HCT116 (cell line): Measurements from ENCODE around the gene SLC6A19. TPM values are rescaled to one million over a fixed set of nuclear protein-coding genes. Genes with fewer than 3 reads are reported as not detected.

Experiments used
- ATAC-seq: fragments of 200-7000 bp; cut with Tn5 transposase; 2 replicates; pipeline ENCODE4 v1.9.1; 2020; ENCODE audit warnings: mild to moderate bottlenecking, moderate library complexity
- BruUV-seq: library from RNA; stranded (reverse); fragments of 400-500 nt; replicated peaks from 2 replicates; lab custom pipeline; 2021; lab: Mats Ljungman, UMichigan
- CTCF ChIA-PET: fragments of 300-600 bp; sonication (Branson Sonifier 250); formaldehyde crosslinking; loops from one replicate; lab custom pipeline; 2021; ENCODE audit warnings: antibody characterized with exemption; lab: Charles Lee
- POLR2A ChIA-PET: fragments of 300-600, 350-600 bp; sonication (Branson Sonifier 250); formaldehyde crosslinking; loops from one replicate; lab custom pipeline; 2021; ENCODE audit warnings: antibody characterized with exemption; lab: Charles Lee
- RAD21 ChIA-PET, 2 experiments: fragments of 300-600 bp; sonication (Branson Sonifier 250); formaldehyde crosslinking; loops; one replicate each; lab custom pipeline; 2023; ENCODE audit warnings: low total read pairs in 2 of 2; ENCODE audit not compliant: uncharacterized antibody in 2 of 2, unreplicated experiment in 2 of 2, low non-redundant PET in 1 of 2; lab: Charles Lee
- DNase-seq: peaks from one replicate; pipeline ENCODE4 v3.0.0-alpha.2; 2010; ENCODE audit warnings: low read depth, low spot score
- H2AFZ ChIP-seq: fragments of 200-600 bp; shearing (Covaris generic), sonication (generic); 2 replicates; pipeline ENCODE4 v1.6.1; 2017; ENCODE audit warnings: low read depth, mixed run types, mixed read lengths, antibody characterized with exemption, low read length; ENCODE audit not compliant: poor library complexity, severe bottlenecking
- H3K27ac ChIP-seq: 2 replicates; pipeline ENCODE4 v1.5.1; 2012; ENCODE audit warnings: low read depth, low read length
- H3K27me3 ChIP-seq: fragments of 200-600 bp; sonication (generic); 2 replicates; pipeline ENCODE4 v1.6.1; 2016; ENCODE audit warnings: mixed run types, low read length, mixed read lengths; ENCODE audit not compliant: insufficient read depth
- H3K36me3 ChIP-seq, 2 experiments: fragments of 200-500 bp in 1 of 2; fragments of 200-600 bp in 1 of 2; sonication (Bioruptor generic) in 1 of 2; sonication (generic) in 1 of 2; 2 replicates each; pipeline versions ENCODE4 v1.5.1 to v1.6.1; 2014 to 2016; ENCODE audit warnings: low read length in 2 of 2, inconsistent platforms in 1 of 2, mixed read lengths in 1 of 2, mixed run types in 1 of 2; ENCODE audit not compliant: insufficient read depth in 2 of 2, control insufficient read depth in 1 of 2
- H3K4me1 ChIP-seq, 2 experiments: fragments of 200-600 bp in 1 of 2; sonication (generic) in 1 of 2; 2 replicates each; pipeline versions ENCODE4 v1.5.1 to v1.6.1; 2012 to 2017; ENCODE audit warnings: low read length in 2 of 2, inconsistent platforms in 1 of 2, mild to moderate bottlenecking in 1 of 2, mixed read lengths in 1 of 2, mixed run types in 1 of 2, moderate library complexity in 1 of 2; ENCODE audit not compliant: insufficient read depth in 2 of 2, control insufficient read depth in 1 of 2
- H3K4me2 ChIP-seq: fragments of 200-600 bp; sonication (generic); 2 replicates; pipeline ENCODE4 v1.6.1; 2017; ENCODE audit warnings: mixed run types, low read length, mixed read lengths
- H3K4me3 ChIP-seq, 2 experiments: fragments of 200-600 bp in 1 of 2; sonication (generic) in 1 of 2; replicated peaks in 1 of 2; 2 replicates each; pipeline ENCODE4 v1.5.1; 2011 to 2016; ENCODE audit warnings: low read length in 2 of 2, control low read depth in 1 of 2, low read depth in 1 of 2, mild to moderate bottlenecking in 1 of 2, mixed read lengths in 1 of 2, mixed run types in 1 of 2
- H3K79me2 ChIP-seq: fragments of 200-600 bp; sonication (generic); 2 replicates; pipeline ENCODE4 v1.6.1; 2017; ENCODE audit warnings: mild to moderate bottlenecking, mixed run types, low read length, moderate library complexity, mixed read lengths; ENCODE audit not compliant: insufficient read depth
- H3K9ac ChIP-seq: fragments of 200-600 bp; sonication (generic); 2 replicates; pipeline ENCODE4 v1.6.1; 2016; ENCODE audit warnings: low read length, mixed read lengths
- H3K9me2 ChIP-seq: fragments of 200-600 bp; sonication (generic), shearing (Covaris generic); 2 replicates; pipeline ENCODE4 v1.6.1; 2017; ENCODE audit warnings: mixed run types, mild to moderate bottlenecking, moderate library complexity; ENCODE audit not compliant: insufficient read depth
- H3K9me3 ChIP-seq, 2 experiments: fragments of 200-500 bp in 1 of 2; fragments of 200-600 bp in 1 of 2; sonication (Bioruptor generic) in 1 of 2; sonication (generic) in 1 of 2; 2 replicates each; pipeline ENCODE4 v1.6.1; 2014 to 2017; ENCODE audit warnings: low read length in 2 of 2, mixed read lengths in 2 of 2, inconsistent platforms in 1 of 2, low read depth in 1 of 2, mild to moderate bottlenecking in 1 of 2, mixed run types in 1 of 2, moderate library complexity in 1 of 2; ENCODE audit not compliant: control insufficient read depth in 1 of 2, insufficient read depth in 1 of 2
- H4K20me1 ChIP-seq: fragments of 200-600 bp; sonication (generic), shearing (Covaris generic); 2 replicates; pipeline ENCODE4 v1.6.1; 2017; ENCODE audit warnings: mixed run types, mild to moderate bottlenecking, moderate library complexity; ENCODE audit not compliant: insufficient read depth
- ATF3 ChIP-seq: IDR thresholded peaks from 2 replicates; pipeline ENCODE4 v1.6.1; 2012
- CTCF ChIP-seq, 3 experiments: fragments of 200-600 bp in 1 of 3; sonication (generic) in 1 of 3; IDR thresholded peaks in 2 of 3; conservative IDR thresholded peaks in 1 of 3; 2 replicates each; pipeline ENCODE4 v1.5.1; 2012 to 2017; ENCODE audit warnings: low read depth in 2 of 3, low read length in 2 of 3, antibody characterized with exemption in 1 of 3, borderline replicate concordance in 1 of 3, control low read depth in 1 of 3, mild to moderate bottlenecking in 1 of 3, mixed read lengths in 1 of 3, mixed run types in 1 of 3, moderate library complexity in 1 of 3; ENCODE audit not compliant: insufficient read depth in 1 of 3
- EGR1 ChIP-seq: IDR thresholded peaks from 2 replicates; pipeline ENCODE4 v1.6.1; 2012; ENCODE audit warnings: low read depth
- ELF1 ChIP-seq: IDR thresholded peaks from 2 replicates; pipeline ENCODE4 v1.6.1; 2012; ENCODE audit warnings: low read depth, borderline replicate concordance
- EZH2 ChIP-seq: fragments of 200-600 bp; sonication (generic); IDR thresholded peaks from 2 replicates; pipeline ENCODE4 v1.6.1; 2017; ENCODE audit warnings: antibody characterized with exemption, mixed run types
- EZH2phosphoT487 ChIP-seq: fragments of 200-600 bp; IDR thresholded peaks from 2 replicates; pipeline ENCODE4 v1.6.1; 2018; ENCODE audit warnings: antibody characterized with exemption, borderline replicate concordance
- JUND ChIP-seq: IDR thresholded peaks from 2 replicates; pipeline ENCODE4 v1.6.1; 2012
- POLR2A ChIP-seq: IDR thresholded peaks from 2 replicates; pipeline ENCODE4 v1.7.0; 2011; ENCODE audit warnings: borderline replicate concordance; ENCODE audit not compliant: insufficient read depth, insufficient read length; ENCODE audit errors: extremely low read depth
- POLR2AphosphoS5 ChIP-seq: IDR thresholded peaks from 2 replicates; pipeline ENCODE4 v1.6.1; 2011; ENCODE audit warnings: mild to moderate bottlenecking, low read depth, low read length, moderate library complexity
- RAD21 ChIP-seq: IDR thresholded peaks from 2 replicates; pipeline ENCODE4 v1.6.1; 2012; ENCODE audit warnings: low read depth, mild to moderate bottlenecking
- SIN3A ChIP-seq: IDR thresholded peaks from 2 replicates; pipeline ENCODE4 v1.6.1; 2012; ENCODE audit warnings: low read depth
- TCF7L2 ChIP-seq: IDR thresholded peaks from 2 replicates; pipeline ENCODE4 v1.7.0; 2011; ENCODE audit warnings: borderline replicate concordance, inconsistent platforms; ENCODE audit not compliant: insufficient read depth, insufficient read length; ENCODE audit errors: extremely low read depth
- ZBTB33 ChIP-seq: IDR thresholded peaks from 2 replicates; pipeline ENCODE4 v1.6.1; 2011; ENCODE audit warnings: mild to moderate bottlenecking, low read length, moderate library complexity; ENCODE audit not compliant: insufficient replicate concordance; ENCODE audit errors: extremely low read depth
- ZFX ChIP-seq: fragments of 450-650 bp; IDR thresholded peaks from 2 replicates; pipeline ENCODE4 v1.6.1; 2017
- ZNF274 ChIP-seq: fragments of 200-500 bp; sonication (Bioruptor generic); IDR thresholded peaks from 2 replicates; pipeline ENCODE4 v1.6.1; 2014; ENCODE audit warnings: mild to moderate bottlenecking, low read depth, low read length, inconsistent platforms
- intact Hi-C: fragments of 100-400 bp; cut with micrococcal nuclease; formaldehyde crosslinking; loops from 2 replicates; pipeline ENCODE4 v1.10.0; 2022
- total RNA-seq: library from RNA; stranded (reverse); gene quantifications from one replicate; pipeline ENCODE4 v1.2.1, GENCODE V29; 2021; ENCODE audit not compliant: unreplicated experiment

SLC6A19 gene
- total RNA-seq, 1 experiment from 2014 or later: not detected

GRCh38 chr5:1208743-1209488 lies 7.5 kb downstream of the SLC6A19 start:
- no peak overlapping the region for H3K27ac ChIP-seq
- H2AFZ ChIP-seq: no peak overlapping the region
- H3K4me3 ChIP-seq: no peak overlapping the region
- DNase-seq: no peak
- no peaks in the 10 kb centered on the region for H3K36me3 ChIP-seq
- H4K20me1 ChIP-seq: no peaks in the 10 kb centered on the region
- H3K79me2 ChIP-seq: no peaks in the 10 kb centered on the region
- TF ChIP-seq CTCF (IDR thresholded peaks at IDR 0.05 in 2 of 3, conservative IDR thresholded peaks at IDR 0.05 in 1 of 3; ENCODE audit: borderline replicate concordance in 1 of 3, insufficient read depth in 1 of 3, low read depth in 2 of 3, low read length in 2 of 3) (peak; percentile 52 to 57 (median 53)), EZH2phosphoT487 (no peak), RAD21 (peak; percentile 69), SIN3A (no peak)
- no peaks in the 10 kb centered on the region for H3K27me3 ChIP-seq
- H3K4me2 ChIP-seq: no peak overlapping the region
- no peaks in the 10 kb centered on the region for H3K4me1 ChIP-seq
- ChIA-PET POLR2A (no interaction called here), CTCF (interaction anchor here (0.6 to 1.1 kb wide), 4 partner anchors 41 to 436 kb away, joined by 3 to 6 read pairs (median 4); no protein-coding TSS in a partner anchor), RAD21 (interaction anchor here (0.6 to 0.7 kb wide), 2 partner anchors 24 to 261 kb away, joined by 3 read pairs; no protein-coding TSS in a partner anchor)
- no TSS peak for BruUV-seq
- H3K9me3 ChIP-seq: no peaks in the 10 kb centered on the region
- H3K9me2 ChIP-seq: no peaks in the 10 kb centered on the region
- ATAC-seq: peak; percentile 71
- no peak overlapping the region for H3K9ac ChIP-seq
- intact Hi-C loops: loop anchor here (1.0 to 2.0 kb wide), 2 partner anchors 36 to 260 kb away; no protein-coding TSS in a partner anchor

- no TSS peak for BruUV-seq
- Histone ChIP-seq H3K9me2 (no peaks in the 10 kb centered on the region), H3K27me3 (no peaks in the 10 kb centered on the region), H3K9ac (no peak overlapping the region), H3K4me3 (no peak overlapping the region), H4K20me1 (no peaks in the 10 kb centered on the region), H3K36me3 (no peaks in the 10 kb centered on the region), H3K27ac (no peak overlapping the region), H3K4me1 (no peaks in the 10 kb centered on the region), H3K9me3 (no peaks in the 10 kb centered on the region), H3K79me2 (no peaks in the 10 kb centered on the region), H2AFZ (no peak overlapping the region), H3K4me2 (no peak overlapping the region)
- POLR2A ChIA-PET: no interaction called here
- ATAC-seq: peak; percentile 18; the same call in 1 of the 2 replicates
- no peak for DNase-seq
- RAD21 ChIA-PET: interaction anchor here in 1 of 2 experiments (0.6 kb wide), 1 partner anchor 24 kb away, joined by 3 read pairs; no protein-coding TSS in a partner anchor
- intact Hi-C loops: loop anchor here (1.0 to 2.0 kb wide), 2 partner anchors 36 to 259 kb away; no protein-coding TSS in a partner anchor
- CTCF ChIA-PET: interaction anchor here (1.0 kb wide), 1 partner anchor 40 kb away, joined by 3 read pairs; no protein-coding TSS in a partner anchor
- no peak for TF ChIP-seq EZH2
- TF ChIP-seq ZBTB33: no peak
- TF ChIP-seq ATF3: no peak
- TF ChIP-seq ZNF274: no peak
- no peak for TF ChIP-seq ZFX
- TF ChIP-seq JUND: no peak
- no peak for TF ChIP-seq EGR1
- TF ChIP-seq POLR2AphosphoS5: no peak
- TF ChIP-seq TCF7L2: no peak
- TF ChIP-seq ELF1: no peak
- no peak for TF ChIP-seq RAD21
- TF ChIP-seq POLR2A: no peak
These were observed 8.1 kb downstream of the SLC6A19 start for GRCh38 chr5:1209489-1209852.
